Retina (tissue), 1 donor: ENCODE measurements around the gene KIAA1328.
"Not testable (repeated sequence)": the region's sequence is repeated elsewhere in the genome, so short reads cannot be mapped to it uniquely, and the experiment has no call there.

Experiments
- DNase-seq: peaks from one replicate; pipeline ENCODE4 v3.0.0-alpha.2; 2016

Gene KIAA1328

DNA sequence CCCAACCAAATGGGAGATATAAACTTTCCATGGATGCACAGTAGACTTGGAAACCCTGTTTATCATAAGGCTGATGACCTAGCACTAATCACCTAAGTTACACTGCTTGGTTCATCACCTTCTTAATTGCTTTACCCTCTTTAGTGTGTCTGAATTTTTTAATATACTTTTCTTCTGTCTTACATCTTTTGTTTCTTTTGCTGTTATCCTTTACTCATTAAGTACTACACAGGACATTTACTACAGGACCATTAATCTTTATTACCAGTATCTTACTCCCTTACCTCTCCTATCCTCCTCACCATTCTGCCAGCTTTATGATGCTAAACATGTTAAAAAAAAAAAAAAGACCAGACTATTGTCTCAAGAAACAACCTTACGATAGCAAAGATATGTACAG, 333.6 kb downstream of the KIAA1328 start:
- DNase-seq, result no peak

- no peak for DNase-seq
Observed at GRCh38 chr18:37163119-37163518, 334.2 kb downstream of the KIAA1328 start.

- DNase-seq, result no peak
Observed at GRCh38 chr18:37166491-37166890, 337.6 kb downstream of the KIAA1328 start.

- DNase-seq, result not testable (repeated sequence)
Observed at GRCh38 chr18:37166966-37167365, 338.0 kb downstream of the KIAA1328 start.

DNA sequence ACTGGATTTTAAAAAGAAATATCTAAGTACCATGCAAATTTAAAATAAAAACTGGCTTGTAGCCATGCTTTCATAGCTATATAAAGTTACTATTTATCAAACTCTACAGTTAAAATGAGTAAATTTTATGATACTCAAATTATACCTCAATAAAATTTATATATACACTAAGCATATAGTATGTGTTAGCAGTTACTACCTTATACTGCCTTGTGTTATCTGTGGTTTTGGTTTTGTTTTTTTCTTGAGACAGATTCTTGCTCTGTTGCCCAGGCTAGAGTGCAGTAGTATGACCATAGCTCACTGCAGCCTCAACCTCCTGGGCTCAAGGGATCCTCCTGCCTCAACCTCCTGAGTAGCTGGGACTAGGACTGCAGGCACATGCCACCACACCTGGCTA, 342.1 kb downstream of the KIAA1328 start:
- DNase-seq, result no peak

DNA sequence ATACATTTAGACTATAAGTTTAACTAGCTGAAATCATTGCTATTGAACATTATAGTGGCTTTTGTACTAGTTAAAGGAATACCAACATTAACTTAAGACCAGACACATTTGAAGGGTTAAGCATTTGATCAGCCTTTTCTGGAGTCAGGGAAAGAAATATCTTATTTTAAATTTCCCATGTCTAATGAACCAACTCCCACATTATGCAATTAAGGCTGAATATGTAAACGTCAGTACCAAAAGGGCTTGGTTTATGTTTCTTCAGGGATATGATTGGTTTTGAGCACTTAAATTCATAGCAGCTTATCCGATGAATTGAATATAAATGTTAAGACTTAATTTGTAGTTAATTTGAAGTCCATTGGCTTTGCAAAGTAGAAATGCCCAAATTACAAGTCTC, 344.5 kb downstream of the KIAA1328 start:
- no peak for DNase-seq

DNA sequence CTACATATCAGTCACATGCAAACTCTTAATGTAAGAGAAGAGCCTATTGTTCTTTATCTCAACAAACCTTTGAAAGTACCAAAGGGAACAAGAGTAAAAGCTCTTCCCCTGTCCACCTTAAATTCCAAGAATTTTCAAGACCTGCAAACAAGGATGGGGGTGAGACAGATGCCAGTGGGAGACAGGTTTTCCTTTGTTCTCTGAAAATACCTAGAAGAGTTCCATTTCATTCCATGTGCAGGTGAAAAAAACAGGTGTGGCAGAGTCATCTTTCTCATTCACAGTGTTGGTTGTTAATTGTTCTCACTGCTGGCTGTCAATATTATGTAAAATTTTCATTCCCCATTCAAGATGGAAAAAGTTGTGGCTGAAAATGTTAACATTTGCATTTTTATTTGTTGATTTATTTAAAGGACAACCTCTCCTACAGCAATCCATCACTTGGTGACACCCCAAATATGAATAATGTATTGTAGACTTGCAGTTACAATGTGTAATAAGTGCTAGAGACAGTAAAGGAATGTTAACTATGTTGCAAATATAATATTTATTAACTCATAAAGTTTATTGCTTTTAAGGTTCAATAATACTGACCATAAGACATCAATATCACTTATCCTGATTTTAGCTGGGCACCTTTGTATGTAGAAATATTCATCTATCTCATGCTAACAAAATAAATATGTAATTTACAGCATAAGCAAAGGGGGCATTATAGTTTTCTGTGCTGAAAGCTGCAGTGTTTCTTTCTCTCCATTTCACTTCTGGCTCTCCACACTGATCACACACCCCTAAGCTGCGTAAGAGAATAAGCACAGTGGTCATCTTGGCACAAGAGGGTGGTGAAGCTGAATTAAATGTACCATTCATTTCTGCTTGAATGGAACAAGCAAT, 347.0 kb downstream of the KIAA1328 start:
- no peak for DNase-seq

GRCh38 chr18:37176621-37176934, 347.7 kb downstream of the KIAA1328 start:
- DNase-seq, result no peak

DNA sequence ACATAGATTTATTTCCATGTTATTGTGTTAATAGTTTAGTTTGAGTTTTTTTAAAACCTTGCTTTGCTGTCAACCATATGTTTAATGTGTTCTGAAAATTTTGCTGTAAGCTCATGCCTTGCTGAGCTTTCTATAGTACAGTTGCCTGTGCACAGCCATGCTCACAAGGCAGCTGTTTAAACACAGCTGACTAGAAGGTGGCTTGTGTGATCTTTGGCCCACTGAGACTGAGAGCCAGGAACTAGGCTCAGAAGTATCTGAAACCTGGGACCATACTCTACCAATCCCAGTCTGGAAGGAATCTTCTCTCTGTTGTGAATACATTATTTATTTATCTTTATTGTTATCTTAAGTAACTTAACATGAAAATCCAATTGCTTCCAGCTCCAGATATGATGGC, 350.5 kb downstream of the KIAA1328 start:
- DNase-seq, result no peak

GRCh38 chr18:37180086-37180485, 351.2 kb downstream of the KIAA1328 start:
- no peak for DNase-seq

DNA sequence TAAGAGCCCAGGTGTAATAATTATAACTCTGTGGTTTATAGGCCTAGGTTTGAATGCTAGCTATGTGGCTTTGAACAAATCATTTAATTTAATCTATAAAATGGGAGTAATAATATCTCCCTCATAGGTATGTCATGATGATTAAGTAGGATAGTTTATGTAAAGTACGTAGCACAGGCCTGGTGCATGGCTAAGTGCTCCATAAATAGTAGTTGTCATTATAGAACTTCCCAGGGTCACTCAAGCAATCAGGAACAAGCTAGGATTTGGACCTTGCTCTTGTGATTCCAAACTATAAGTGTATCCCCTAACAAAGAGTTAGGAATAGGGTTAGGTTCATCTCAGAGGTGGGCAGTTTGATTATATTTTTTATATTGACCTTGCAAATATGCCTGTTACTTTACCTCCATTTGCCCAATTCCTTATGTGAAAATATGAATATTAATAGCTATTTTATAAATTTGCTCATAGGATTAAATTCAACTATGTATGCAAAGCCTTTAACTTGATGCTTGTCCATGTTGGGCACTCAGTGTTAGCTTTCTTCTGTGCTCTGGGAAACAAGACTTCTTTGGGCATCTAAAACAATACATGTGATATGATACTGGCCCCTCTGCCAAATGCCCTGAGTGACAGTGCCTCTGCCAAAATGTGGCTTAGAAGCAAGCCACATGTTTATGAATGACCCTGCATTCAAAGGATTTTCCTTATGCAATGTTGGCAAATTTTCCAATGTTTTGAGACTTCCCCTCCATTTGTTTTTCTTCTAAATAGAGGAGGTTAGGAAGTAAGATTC, 353.6 kb downstream of the KIAA1328 start:
- DNase-seq, result no peak

- no peak for DNase-seq
Observed at GRCh38 chr18:37184209-37184868, 355.4 kb downstream of the KIAA1328 start.

- DNase-seq, result no peak
Observed at GRCh38 chr18:37188016-37188791, 359.3 kb downstream of the KIAA1328 start.

DNA sequence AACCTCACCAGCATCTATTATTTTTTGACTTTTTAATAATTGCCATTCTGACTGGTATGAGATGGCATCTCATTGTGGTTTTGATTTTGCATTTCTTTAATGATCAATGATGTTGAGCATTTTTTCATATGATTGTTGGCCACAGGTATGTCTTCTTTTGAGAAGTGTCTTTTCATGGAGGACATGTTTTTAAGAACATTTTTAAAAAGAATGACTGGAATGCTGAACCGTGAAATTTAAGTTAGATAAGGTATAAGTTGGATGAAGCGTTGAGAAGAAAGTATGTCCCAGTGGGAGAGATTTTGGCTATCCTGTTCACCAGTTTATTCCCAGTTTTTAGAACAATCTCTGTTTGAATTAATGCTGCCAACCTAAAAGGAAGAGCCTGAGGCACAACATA, 370.8 kb downstream of the KIAA1328 start:
- DNase-seq, result no peak

GRCh38 chr18:37207343-37207742, 378.4 kb downstream of the KIAA1328 start:
- no peak for DNase-seq

- no peak for DNase-seq
Observed at GRCh38 chr18:37210781-37211180, 381.9 kb downstream of the KIAA1328 start.

DNA sequence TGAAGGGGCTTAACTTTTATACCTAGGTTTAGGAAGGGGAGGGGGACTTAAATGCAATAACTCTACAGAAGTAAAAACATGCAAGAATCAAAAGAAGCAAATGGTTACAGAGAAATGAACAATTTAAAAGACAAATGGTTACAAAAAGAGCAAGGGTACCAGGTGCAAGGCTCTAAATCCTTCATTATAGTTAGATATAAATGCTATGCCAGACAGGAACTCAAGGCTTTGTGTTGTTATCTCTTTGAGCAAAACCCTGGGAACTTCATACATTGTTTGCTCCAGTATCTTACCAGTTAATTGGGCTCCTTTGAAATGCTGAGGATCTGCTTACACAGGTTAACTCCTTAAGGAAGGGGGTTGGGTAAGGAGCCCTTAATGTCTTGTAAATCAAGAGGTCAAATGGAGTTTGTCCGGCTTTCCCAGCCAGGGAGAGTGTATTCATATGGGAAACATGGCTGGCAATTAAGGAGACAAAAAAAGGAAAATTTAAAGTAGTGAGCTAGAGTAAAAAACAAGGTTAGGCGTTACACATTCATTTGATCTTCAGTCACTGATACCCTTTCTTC, 389.2 kb downstream of the KIAA1328 start:
- DNase-seq, result no peak

DNA sequence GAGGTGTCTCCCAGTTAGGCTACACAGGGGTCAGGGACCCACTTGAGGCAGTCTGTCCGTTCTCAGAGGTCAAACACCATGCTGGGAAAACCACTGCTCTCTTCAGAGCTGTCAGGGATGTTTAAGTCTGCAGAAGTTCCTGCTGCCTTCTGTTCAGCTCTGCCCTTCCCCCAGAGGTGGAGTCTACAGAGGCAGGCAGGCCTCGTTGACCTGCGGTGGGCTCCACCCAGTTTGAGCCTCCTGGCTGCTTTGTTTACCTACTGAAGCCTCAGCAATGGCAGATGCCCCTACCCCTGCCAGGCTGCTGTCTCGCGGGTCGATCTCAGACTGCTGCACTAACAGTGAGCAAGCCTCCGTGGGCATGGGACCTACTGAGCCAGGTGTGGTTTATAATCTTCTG, 390.3 kb downstream of the KIAA1328 start:
- no peak for DNase-seq

GRCh38 chr18:37222354-37222998, 393.5 kb downstream of the KIAA1328 start:
- DNase-seq, result no peak

DNA sequence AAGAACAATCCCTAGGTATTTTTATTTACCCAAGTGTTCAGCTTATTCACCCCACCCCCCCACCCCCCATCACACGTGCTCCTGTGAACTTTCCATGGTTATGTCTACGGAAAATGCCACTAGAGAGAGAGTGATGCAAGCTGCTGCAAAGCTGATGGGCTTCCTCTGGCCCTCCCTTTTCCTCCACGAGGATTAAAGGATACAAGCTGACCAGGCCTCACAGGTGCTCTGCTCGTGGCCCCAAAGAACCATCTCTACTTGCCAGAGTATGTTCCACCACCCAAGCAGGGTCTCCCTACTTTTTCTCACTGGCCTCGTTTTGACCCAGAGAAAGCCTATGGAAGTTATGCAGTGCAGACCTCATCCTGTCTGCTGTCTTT, 394.1 kb downstream of the KIAA1328 start:
- DNase-seq, result no peak

- DNase-seq, result no peak
Observed at GRCh38 chr18:37225279-37225678, 396.4 kb downstream of the KIAA1328 start.

- no peak for DNase-seq
Observed at GRCh38 chr18:37230768-37231167, 401.8 kb downstream of the KIAA1328 start.
